ENCODE measurements around the gene GGCX.

Gene GGCX

DNA sequence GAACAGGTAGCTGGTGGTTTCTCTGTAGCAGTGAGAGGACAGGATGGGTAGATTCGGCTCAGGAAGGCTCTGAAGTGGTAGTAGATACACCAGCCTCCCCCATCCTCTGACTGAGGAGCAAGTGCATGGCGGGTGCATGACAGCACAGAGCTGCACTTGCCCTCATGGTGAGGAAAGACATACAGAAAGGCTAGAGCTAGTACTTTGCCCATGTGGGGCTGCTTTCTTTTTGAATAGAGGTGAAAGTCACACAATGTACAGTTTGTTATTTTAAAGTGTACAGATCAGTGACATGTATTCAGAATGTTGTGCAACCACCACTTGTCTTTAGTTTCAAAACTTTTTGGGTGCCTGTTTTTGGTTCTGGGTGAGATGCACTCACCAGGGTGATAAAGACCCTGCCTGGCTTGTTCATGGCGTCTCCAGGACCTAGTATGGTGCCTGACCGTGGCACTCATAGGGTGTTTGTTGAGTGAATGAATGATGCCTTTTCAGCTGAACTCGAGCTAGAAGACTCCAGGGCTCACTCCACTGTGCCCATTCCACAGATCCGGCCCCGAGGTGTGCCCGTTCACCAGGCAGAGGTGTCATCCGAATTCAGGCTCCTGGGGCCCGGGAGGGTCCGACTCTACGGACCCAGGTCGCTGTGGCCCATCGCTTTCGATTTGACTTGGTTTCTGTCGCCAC, 22.5 kb upstream of the GGCX start:
- ChIA-PET CTCF (no interaction called here), POLR2A (ENCODE audit: low non-redundant PET) (no interaction called here)
- DNase-seq (ENCODE audit: low spot score): no peak
- TF ChIP-seq, protein P1, sequence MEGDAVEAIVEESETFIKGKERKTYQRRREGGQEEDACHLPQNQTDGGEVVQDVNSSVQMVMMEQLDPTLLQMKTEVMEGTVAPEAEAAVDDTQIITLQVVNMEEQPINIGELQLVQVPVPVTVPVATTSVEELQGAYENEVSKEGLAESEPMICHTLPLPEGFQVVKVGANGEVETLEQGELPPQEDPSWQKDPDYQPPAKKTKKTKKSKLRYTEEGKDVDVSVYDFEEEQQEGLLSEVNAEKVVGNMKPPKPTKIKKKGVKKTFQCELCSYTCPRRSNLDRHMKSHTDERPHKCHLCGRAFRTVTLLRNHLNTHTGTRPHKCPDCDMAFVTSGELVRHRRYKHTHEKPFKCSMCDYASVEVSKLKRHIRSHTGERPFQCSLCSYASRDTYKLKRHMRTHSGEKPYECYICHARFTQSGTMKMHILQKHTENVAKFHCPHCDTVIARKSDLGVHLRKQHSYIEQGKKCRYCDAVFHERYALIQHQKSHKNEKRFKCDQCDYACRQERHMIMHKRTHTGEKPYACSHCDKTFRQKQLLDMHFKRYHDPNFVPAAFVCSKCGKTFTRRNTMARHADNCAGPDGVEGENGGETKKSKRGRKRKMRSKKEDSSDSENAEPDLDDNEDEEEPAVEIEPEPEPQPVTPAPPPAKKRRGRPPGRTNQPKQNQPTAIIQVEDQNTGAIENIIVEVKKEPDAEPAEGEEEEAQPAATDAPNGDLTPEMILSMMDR (conservative IDR thresholded peaks at IDR 0.05; ENCODE audit: low read depth): no peak
- H3K27ac ChIP-seq: peak overlapping the region; percentile 91

DNA sequence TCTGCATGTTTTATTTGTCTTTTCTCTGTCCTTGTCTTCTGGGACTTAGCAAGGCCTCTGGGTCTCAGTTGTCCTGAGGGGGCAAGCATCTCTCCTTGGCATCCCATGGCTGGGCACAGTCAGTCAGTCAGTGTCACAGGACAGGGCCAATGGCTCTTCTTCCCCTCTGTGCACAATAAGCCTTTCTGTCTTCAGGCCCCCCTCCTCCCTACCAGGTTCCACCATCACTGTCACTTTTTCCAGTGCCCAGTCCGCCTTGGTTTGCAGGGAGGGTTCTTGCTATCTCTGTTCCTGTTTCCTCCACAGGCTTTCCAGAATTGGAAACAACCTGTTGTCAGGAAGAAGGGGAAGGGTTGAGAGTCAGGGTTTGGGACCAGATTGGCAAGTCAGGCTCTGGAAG, 21.2 kb upstream of the GGCX start:
- POLR2A ChIA-PET (ENCODE audit: low non-redundant PET): no interaction called here
- TF ChIP-seq, protein P1 (conservative IDR thresholded peaks at IDR 0.05; ENCODE audit: low read depth): no peak
- H3K27ac ChIP-seq: peak overlapping the region; percentile 91; the same call in 1 of the 2 replicates
- no peak for DNase-seq (ENCODE audit: low spot score)
- CTCF ChIA-PET: no interaction called here

DNA sequence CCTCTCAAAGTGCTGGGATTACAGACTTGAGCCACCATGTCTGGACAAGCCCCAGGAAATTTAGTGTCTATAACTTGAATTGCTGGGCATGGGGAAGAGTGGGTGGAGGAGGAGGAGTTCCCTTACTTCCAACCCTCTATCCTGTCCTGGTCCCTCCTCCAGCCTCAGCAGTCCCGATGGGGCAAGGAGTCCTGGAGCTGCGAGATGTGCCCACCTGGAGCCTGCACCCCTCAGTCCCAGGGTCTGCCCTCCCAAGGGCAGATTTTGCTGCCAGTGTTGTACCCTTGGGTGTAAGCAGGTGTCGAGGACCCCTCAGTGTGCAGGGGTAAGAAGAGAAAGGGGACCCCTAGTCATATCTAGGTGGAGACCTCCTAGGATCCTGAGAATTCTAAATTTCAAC, 18.9 kb upstream of the GGCX start:
- TF ChIP-seq, protein P1 (conservative IDR thresholded peaks at IDR 0.05; ENCODE audit: low read depth): no peak
- peak overlapping the region; percentile 88 for H3K27ac ChIP-seq
- ChIA-PET POLR2A (ENCODE audit: low non-redundant PET) (no interaction called here), CTCF (no interaction called here)
- DNase-seq (ENCODE audit: low spot score): no peak

DNA sequence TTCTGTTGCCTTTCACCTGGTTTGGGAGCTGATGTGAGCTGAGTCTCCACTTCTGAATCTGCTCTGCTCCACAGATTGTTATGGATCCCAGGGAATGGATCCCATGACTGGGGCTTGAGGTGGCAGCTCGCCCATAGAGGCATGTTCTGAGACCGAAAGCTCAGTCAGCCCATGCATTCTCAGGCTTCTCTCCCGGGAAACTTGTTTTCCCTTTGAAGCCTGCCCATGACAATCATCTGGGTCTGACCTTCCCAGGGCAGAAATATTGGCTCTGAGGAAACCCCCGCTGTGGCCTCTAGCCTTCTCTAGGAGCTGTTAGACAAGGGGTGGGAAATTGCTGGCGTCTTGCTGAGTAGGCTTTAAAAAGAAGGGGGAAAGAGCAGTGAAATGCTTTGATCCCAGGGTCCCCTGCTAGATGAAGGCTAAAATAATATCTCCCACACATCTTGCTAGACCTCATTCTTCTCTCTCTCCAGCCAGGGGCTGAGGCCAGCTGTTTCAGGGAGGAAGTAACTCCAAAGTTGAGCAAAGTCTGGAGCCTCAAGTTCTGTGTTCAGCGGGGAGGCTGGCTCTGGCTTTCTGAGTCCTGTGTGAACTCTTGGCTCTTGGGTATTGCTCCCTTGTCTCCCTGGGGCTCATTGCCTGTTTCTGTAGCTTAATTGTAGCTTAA, 18.1 kb upstream of the GGCX start:
- TF ChIP-seq, protein P1 (conservative IDR thresholded peaks at IDR 0.05; ENCODE audit: low read depth): no peak
- CTCF ChIA-PET: interaction anchor here (0.7 to 1.0 kb wide), 2 partner anchors 9 to 23 kb away, joined by 3 read pairs; partner anchors contain the start of gene TMEM150A
- no peak for DNase-seq (ENCODE audit: low spot score)
- POLR2A ChIA-PET (ENCODE audit: low non-redundant PET): no interaction called here
- peak overlapping the region; percentile 88 for H3K27ac ChIP-seq

DNA sequence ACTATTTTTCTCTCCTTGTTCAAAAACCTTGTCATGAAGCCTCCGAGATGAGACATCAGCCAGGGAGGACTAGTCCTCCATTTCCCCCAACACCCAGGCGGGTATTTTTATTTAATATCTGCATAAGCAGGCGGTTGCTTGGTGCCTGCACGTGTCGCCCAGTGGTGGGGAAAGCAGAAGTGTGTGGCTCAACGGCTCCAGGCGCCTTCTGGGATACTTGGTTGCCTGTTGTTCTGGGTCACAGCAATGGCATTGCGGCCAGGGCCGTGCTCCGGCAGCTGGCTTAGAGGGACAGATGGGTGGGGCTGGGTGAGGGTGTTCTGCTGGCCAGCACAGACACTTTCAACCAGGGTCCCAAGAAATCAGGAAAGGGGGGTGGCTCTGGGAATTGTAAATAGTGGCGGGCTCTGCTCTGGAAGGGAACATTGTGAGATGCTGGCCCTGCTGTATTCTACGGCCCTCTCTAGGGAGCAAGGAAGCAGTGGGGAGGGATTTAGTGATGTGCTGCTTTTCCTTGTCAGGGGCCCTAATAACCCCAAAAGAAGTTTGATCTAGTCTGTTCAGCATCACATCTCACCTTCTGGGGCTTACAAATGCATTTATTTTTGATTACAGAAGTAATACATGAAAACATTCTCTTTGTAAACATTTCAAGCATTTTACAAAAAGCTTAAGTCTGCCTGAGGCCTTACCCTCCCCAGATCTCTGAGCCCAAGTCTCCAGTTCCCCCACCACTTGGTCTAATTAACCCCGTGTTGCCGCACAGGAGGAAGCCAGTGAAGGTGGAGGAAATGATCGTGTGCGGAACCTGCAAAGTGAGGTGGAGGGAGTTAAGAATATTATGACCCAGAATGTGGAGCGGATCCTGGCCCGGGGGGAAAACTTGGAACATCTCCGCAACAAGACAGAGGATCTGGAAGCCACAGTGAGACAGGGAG, 17.2 kb upstream of the GGCX start:
- CTCF ChIA-PET: interaction anchor here (0.7 to 1.0 kb wide), 2 partner anchors 8 to 24 kb away, joined by 3 read pairs; partner anchors contain the start of gene TMEM150A
- H3K27ac ChIP-seq: peak overlapping the region; percentile 88
- TF ChIP-seq, protein P1 (conservative IDR thresholded peaks at IDR 0.05; ENCODE audit: low read depth): no peak
- DNase-seq (ENCODE audit: low spot score): no peak
- POLR2A ChIA-PET (ENCODE audit: low non-redundant PET): interaction anchor here (0.6 to 2.2 kb wide), 3 partner anchors 17 to 71 kb away, joined by 3 to 6 read pairs (median 5); partner anchors contain the start of genes C2orf68 and RNF181
